ENCODE measurements around the gene CD200R1.
"Not testable (repeated sequence)": the region's sequence is repeated elsewhere in the genome, so short reads cannot be mapped to it uniquely, and the experiment has no call there.

Gene CD200R1

GRCh38 chr3:112973325-112974177 lies 1.4 kb downstream of the CD200R1 start:
- peak; percentile 89 for DNase-seq

GRCh38 chr3:112972158-112972557 lies 2.7 kb downstream of the CD200R1 start:
- DNase-seq: no peak

DNA sequence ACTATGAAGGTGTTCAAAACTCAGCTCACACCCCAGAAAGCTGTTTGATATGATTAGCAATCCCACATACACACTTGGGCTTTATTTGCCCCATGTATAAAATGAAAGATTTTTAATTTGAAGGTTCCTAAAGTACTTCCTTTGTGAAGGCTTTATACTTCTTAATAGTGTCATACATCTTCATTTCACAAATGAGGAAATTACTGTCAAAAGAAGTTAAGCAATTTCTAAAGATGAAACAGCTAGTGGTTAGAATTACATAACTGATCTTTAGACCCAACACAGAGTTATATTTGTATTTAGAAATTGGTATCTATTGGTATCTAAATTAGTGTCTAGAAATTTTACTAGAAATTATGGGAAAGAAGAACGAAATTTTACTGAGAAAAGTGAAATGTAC lies 7.1 kb downstream of the CD200R1 start:
- peak; percentile 34 for DNase-seq

DNA sequence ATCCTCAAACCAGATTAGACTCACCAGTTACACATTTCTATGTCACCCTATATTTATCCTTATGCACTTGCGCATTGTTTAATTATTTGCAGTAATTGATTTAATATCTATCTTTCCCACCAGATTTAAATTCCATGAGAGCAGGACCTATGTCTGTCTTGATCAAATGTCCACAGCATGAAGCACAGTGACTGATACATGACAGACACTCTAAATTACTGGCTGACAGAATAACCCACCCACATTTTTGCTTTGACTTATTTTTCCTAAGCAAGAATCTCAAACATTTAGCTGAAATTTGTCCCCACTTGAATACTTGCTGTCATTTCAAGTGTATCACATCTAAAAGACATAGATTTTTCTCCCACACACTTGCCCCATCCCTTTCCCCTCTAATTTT lies 7.5 kb downstream of the CD200R1 start:
- no peak for DNase-seq

DNA sequence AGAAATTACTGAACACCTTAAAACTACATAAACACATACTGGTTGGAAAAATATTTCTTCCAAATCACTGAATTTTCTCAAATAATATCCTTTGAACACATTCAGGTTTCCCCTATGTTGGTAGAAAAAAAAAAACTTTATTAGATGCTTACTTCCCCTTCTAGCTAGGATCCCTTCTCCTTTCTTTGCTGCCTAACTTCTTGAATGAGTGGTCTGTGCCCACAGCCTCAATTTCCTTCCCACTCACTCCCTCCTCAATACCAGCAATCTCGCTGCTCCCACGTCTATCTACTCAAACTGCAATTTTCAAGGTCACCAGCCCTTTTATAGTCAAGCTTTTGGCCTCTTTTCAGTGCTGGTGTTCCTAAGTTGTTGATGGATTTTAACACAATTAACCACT lies 8.3 kb downstream of the CD200R1 start:
- DNase-seq: no peak

DNA sequence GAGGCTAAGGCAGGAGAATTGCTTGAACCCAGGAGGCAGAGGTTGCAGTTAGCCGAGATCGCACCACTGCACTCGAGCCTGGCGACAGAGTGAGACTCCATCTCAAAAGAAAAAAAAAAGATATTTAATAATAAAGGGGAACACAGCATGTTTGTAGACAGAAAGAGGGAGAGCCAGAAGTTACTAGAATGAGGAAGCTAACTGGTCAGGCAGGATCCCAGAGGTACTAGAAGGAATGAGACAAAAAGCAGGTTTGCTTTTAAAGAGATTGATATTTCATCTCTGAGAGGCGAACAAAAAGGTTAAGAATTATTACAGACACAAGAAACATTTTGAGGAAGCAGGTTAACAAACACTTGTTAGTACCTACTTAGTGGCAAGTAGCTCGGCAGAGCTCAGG lies 9.2 kb downstream of the CD200R1 start:
- DNase-seq: no peak

- no peak for DNase-seq
Measured at GRCh38 chr3:112963683-112964082, 11.2 kb downstream of the CD200R1 start.

GRCh38 chr3:112958811-112959560 lies 15.9 kb downstream of the CD200R1 start:
- peak; percentile 78 for DNase-seq

- no peak for DNase-seq
Measured at GRCh38 chr3:112956351-112956750, 18.6 kb downstream of the CD200R1 start.

DNA sequence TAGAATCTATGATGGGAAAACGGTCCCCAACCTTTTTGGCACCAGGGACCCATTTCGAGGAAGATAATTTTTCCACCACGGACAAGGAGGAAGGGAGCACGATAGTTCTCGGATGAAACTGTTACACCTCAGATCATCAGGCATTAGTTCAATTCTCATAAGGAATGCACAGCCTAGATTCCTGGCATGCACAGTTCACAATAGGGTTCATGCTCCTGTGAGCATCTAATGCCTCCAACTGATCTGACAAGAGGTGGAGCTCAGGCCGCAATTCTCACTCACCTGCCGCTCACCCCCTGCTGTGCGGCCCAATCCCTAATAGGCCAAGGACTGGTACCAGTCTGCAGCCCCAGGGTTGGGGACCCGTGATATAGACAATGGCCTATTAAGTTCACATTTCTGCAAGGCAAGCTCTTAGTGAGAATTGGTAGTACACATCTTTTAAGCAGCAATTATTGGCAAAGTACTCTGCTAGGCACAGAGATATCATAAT lies 26.5 kb downstream of the CD200R1 start:
- DNase-seq: no peak

DNA sequence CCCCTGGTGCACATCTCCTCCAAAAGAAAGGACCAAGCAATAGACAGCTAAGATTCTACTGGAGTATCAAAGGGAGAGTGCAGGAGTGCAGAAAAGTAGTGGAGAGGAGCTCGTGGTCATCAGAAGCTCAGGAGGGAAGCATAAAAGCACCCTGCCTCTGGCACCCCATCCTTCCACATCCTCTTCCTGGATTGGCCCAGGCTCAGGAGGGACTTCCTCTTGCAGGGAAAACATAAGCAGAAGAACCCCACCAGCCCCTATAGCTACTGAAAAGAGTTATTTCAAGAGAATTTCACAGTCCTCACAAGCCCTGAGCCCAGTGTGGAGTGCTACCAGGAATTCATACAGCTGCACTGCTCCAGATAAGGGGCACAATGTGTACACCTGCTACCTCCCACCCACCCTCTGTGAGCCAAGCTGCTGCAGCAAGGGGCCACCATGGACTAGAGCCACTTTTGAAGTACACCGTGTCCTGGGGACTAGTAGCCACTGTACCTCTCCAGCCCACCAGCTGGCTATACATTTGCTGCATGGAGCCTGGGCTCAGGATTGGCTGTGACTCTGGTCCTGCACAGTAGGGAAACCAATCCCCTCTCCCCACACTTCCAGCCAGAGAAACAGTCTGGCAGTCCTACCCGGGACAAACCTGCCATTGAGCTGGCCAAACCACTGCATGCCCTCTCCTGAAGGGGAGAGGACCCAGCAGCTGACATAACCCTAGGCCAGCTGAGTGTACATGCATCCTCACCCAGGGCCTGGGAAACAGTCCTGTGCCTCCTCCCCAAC lies 43.0 kb downstream of the CD200R1 start:
- DNase-seq: no peak

GRCh38 chr3:112930771-112931170 lies 44.1 kb downstream of the CD200R1 start:
- DNase-seq: no peak

DNA sequence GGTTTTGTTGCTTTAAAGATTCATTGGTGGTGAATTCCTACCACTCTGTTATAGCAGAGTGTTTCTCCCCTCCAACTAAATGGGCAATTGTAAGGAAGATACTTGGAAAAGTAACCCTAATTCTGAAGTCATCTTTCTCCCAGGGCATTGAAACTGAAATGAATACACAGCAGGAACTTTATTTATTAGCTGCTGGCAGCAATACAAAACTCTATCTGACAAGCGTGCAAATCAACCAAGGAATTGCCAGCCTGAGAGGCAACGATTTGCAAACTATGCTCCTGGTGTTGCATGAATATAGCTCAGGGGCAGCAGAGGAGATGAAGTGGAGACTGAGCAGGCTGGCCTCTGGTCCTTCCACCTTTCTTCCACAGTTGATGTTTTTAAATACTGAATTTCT lies 48.9 kb downstream of the CD200R1 start:
- DNase-seq: no peak

DNA sequence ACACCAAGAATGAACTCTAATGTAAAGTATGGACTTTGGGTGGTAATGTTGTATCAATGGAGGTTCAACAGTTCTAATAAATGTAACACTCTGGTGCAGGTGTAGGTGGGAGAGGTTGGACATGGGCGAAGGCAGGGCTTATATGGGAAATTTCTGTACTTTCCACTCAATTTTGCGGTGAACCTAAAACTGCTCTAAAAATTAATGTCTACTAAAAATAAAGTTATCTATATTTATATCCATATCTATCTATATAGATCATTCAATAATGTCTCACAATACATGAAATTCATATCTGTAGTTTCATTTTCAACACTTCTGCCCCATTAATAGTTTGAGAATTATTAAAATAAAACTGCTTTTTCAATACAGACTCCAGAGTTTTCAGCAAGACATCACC lies 49.3 kb downstream of the CD200R1 start:
- no peak for DNase-seq

GRCh38 chr3:112919541-112919940 lies 55.4 kb downstream of the CD200R1 start:
- DNase-seq: not testable (repeated sequence)

DNA sequence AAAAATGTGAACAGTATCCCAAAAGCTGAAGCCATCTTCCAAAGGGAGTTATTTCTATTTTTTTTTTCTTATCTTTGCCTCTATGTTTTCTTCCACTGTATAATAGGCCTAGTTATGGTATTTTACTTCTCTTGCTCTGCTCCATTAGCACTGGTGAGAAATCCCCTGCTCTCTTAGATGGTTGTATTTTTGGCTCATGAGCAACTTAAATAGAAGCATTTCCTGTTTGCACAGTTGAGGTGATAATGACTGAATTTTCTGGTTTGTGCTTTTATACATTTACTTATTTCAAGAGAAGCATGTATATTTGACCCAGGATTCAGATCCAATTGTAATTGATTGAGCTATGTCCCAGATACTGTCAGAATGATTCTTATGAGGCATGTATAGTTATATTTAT lies 66.7 kb downstream of the CD200R1 start:
- DNase-seq: no peak

- no peak for DNase-seq
Measured at GRCh38 chr3:112904786-112905185, 70.1 kb downstream of the CD200R1 start.

DNA sequence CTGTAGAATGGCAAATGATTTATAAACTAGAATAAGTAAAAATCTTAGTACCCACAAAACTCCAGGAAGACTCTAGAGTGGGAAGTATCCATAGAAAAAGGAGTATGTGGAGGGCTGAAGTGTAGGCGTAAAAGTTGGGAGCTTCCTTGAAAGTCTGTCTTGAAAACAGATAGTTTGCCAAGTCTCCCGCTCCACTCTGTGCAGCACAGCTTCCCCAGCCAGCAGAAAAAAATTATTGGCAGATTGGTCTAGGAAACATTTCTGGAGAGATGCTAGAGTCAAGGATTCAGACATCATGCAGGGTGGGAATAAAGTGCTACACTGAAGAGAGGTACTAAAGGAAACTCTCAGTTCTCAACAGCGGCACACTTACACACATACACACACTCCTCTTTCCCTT lies 74.8 kb downstream of the CD200R1 start:
- DNase-seq: no peak

- DNase-seq: no peak
Measured at GRCh38 chr3:112897791-112898190, 77.1 kb downstream of the CD200R1 start.

DNA sequence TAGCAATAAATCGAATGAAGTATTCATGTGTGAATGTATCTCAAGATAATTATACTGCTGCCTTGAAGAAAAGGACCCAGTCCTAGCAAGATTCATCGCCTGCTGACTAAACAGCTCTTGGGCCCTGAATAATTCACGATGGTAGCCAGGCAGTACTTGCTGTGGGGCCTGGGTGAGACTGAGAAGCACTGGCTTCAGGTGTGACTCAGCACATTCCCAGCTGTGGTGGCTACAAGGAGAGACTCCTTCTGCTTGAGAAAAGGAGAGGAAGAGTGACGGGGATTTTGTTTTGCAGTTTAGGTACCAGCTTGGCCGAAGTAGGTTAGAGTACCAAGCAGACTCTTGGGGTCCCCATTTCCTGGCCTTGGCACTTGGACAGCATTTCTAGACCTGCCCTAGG lies 80.6 kb downstream of the CD200R1 start:
- no peak for DNase-seq

GRCh38 chr3:112889357-112889756 lies 85.5 kb downstream of the CD200R1 start:
- no peak for DNase-seq

- no peak for DNase-seq
Measured at GRCh38 chr3:112888381-112889085, 86.4 kb downstream of the CD200R1 start.

All from activated CD4-positive, alpha-beta T cell treated with anti-CD3 and anti-CD28 coated beads, Interleukin-10, Interleukin-2, amounts not matched to agents 100 ng/mL and 50 ng/mL, durations not matched to agents 16 hours and 8 hours (primary cell).